Tibial nerve (tissue), 3 donors: Measurements from ENCODE around the gene FNDC11.
A peak's percentile ranks its signal among the peaks of the same experiment; 100 is the strongest.

ENCODE experiments used
- POLR2A ChIP-seq, 2 donors: fragments of 450-650 bp; IDR thresholded peaks; one replicate each; pipeline ENCODE4 v1.6.1; 2017; ENCODE audit warnings: antibody characterized with exemption in 2 of 2, mild to moderate bottlenecking in 2 of 2, moderate library complexity in 2 of 2
- TF ChIP-seq, protein P1 (sequence below), 5 experiments: fragments of 200-600 bp in 3 of 5; fragments of 450-650 bp in 2 of 5; sonication (generic) in 3 of 5; IDR thresholded peaks; one replicate each; pipeline ENCODE4 v1.5.1; 2016 to 2019; ENCODE audit warnings: antibody characterized with exemption in 5 of 5, mild to moderate bottlenecking in 3 of 5, moderate library complexity in 2 of 5

DNA sequence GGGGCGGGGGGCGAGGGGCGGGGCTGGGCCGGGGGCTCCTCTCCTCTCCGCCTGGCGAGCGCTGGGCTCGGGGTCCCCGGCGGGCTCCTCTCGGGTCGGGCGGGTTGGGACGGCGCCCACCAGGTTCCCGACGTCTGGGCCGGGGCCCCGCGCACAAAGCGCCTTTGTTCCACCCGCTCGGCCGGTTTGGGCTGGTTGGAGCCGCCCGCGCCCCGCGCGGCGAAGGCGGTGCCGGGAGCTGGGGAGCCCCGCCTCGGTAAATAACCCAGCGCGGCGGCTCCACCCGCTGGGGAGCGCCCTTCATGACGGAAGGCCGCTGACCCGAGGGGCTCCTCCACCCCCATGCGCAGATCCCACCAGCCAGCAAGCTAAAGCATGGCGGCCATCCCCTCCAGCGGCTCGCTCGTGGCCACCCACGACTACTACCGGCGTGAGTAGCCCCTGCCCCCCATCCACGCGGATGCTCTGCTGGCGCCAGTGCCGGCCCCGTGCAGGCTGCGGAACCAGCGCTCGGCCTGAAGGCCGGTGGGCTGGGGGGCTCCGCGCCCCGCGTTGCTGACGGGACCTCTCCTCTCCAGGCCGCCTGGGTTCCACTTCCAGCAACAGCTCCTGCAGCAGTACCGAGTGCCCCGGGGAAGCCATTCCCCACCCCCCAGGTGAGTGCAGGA, 32.9 kb upstream of the FNDC11 start:
- TF ChIP-seq, protein P1, sequence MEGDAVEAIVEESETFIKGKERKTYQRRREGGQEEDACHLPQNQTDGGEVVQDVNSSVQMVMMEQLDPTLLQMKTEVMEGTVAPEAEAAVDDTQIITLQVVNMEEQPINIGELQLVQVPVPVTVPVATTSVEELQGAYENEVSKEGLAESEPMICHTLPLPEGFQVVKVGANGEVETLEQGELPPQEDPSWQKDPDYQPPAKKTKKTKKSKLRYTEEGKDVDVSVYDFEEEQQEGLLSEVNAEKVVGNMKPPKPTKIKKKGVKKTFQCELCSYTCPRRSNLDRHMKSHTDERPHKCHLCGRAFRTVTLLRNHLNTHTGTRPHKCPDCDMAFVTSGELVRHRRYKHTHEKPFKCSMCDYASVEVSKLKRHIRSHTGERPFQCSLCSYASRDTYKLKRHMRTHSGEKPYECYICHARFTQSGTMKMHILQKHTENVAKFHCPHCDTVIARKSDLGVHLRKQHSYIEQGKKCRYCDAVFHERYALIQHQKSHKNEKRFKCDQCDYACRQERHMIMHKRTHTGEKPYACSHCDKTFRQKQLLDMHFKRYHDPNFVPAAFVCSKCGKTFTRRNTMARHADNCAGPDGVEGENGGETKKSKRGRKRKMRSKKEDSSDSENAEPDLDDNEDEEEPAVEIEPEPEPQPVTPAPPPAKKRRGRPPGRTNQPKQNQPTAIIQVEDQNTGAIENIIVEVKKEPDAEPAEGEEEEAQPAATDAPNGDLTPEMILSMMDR (IDR thresholded peaks at IDR 0.05), result peak in 2 of 5 experiments; percentile 11 to 16
- TF ChIP-seq POLR2A (IDR thresholded peaks at IDR 0.05), result no peak
